LNCaP clone FGC (cell line): ENCODE measurements around the gene COL13A1.

Source experiments
- DNase-seq: peaks from one replicate; pipeline ENCODE4 v3.0.0-alpha.2; 2011; ENCODE audit warnings: low read depth
- H3K4me3 ChIP-seq: 2 replicates; pipeline ENCODE4 v1.5.1; 2011; ENCODE audit warnings: mild to moderate bottlenecking, low read depth, low read length, control low read depth
- CTCF ChIP-seq: IDR thresholded peaks from 2 replicates; pipeline ENCODE4 v1.5.1; 2012; ENCODE audit warnings: mild to moderate bottlenecking; ENCODE audit not compliant: control insufficient read depth, insufficient read depth; ENCODE audit errors: extremely low read depth

The COL13A1 gene

GRCh38 chr10:69943292-69943820, 141.7 kb downstream of the COL13A1 start:
- no peak for DNase-seq
- TF ChIP-seq CTCF = no peak
- H3K4me3 ChIP-seq = no peak overlapping the region

DNA sequence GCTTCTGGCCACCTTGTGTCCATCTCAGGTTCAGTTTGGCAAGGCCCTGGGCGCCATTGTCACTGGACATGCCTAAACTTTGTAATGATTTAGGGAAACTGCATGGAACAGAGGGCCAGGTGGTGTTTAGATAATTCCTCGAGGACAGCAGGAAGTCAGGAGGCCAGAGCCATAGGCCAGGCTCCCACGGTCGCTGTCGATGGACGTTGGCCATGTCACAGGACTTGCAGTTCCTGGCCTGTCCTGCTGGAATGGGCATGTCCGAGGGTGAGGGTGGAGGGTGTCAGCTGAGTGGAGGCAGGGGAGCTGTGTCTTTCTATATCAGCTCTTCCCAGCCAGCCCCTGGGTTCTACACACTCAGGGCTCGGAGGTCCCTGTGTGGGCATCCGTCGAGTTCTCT, 143.1 kb downstream of the COL13A1 start:
- no peak for TF ChIP-seq CTCF
- no peak overlapping the region for H3K4me3 ChIP-seq
- DNase-seq = no peak

- DNase-seq = peak; percentile 13
- H3K4me3 ChIP-seq = no peak overlapping the region
- peak; percentile 25; the same call in 1 of the 2 replicates for TF ChIP-seq CTCF
These were observed 146.6 kb downstream of the COL13A1 start for GRCh38 chr10:69948261-69948660.

DNA sequence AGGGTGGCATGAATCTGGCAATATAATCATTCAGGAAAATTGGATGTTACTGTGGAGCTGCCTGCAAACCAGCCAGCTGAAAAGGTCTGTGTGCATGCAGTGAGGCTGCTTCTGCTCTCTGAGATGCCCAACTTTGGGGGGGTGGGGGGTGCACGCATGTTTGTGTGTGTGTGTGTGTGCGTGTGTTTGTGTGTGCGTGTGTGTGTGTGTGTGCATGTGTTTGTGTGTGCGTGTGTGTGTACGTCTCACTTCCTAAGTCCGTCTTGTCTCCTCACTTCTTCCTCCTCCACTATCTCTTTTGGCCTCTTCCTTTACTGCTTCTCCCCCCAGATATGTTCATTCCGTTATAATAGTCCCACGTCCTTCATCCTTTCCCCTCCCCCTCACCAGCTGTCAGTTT, 148.1 kb downstream of the COL13A1 start:
- no peak for TF ChIP-seq CTCF
- no peak for DNase-seq
- H3K4me3 ChIP-seq = no peak overlapping the region

DNA sequence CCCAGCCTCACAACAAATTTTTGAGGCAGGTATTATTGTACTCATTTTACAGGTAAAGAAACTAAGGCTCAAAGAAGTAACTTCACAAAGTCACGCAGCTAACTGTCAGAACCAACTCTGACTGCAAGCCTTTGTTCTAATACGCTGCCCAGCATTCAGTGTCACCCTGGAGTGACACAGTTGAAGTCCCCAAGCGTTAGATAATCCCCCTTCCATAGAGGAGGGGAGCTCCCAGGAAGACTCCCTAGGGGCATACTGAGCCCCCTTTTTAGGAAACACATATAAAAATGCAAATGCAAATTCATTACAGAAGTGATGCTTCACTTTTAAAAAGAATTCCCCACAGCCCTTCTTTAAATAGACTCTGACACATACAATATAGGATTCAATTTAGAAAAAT, 150.0 kb downstream of the COL13A1 start:
- no peak for DNase-seq
- H3K4me3 ChIP-seq = no peak overlapping the region

GRCh38 chr10:69952069-69952800, 150.5 kb downstream of the COL13A1 start:
- TF ChIP-seq CTCF = no peak

More for the DNA sequence above, 150.0 kb downstream of the COL13A1 start:
- no peak for TF ChIP-seq CTCF

DNA sequence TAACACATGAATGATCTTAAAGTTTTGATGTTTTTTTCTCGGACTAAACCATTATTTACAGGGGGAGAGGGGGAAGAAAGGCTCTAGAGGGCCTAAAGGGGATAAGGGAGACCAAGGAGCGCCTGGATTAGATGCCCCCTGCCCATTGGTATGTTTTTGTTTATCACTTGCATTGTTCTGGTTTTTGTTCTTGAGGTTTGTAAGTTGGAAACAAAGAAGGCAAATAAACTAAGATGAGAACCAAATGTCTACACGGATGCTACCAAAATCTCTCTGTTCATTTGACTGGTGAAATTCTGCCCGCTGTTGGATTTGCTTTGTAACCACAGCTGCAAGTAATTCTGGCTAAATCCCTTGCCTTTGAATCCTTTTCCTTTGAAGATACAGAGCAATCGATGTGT, 151.1 kb downstream of the COL13A1 start:
- no peak for DNase-seq
- TF ChIP-seq CTCF = no peak
- no peak overlapping the region for H3K4me3 ChIP-seq

More at GRCh38 chr10:69952069-69952800, 150.5 kb downstream of the COL13A1 start:
- H3K4me3 ChIP-seq = no peak overlapping the region
- no peak for DNase-seq
